SK-N-MC (cell line): ENCODE data around the gene AGAP1.

Source experiments
- DNase-seq: peaks from one replicate; pipeline ENCODE4 v3.0.0-alpha.2; 2011; ENCODE audit warnings: low read depth, low spot score
- H3K27ac ChIP-seq: fragments of 200-600 bp; sonication (generic); 2 replicates; pipeline ENCODE4 v1.5.1; 2016; ENCODE audit warnings: mixed run types
- H3K36me3 ChIP-seq: fragments of 200-600 bp; sonication (generic); 2 replicates; pipeline ENCODE4 v1.6.1; 2017; ENCODE audit warnings: antibody characterized with exemption, low read length, mixed read lengths; ENCODE audit not compliant: insufficient read depth
- H3K4me3 ChIP-seq: fragments of 200-600 bp; sonication (generic); 2 replicates; pipeline ENCODE4 v1.5.1; 2016
- H3K9ac ChIP-seq: fragments of 200-600 bp; sonication (generic); 2 replicates; pipeline ENCODE4 v1.8.0; 2017; ENCODE audit warnings: mixed run types, mixed read lengths; ENCODE audit not compliant: insufficient read length
- H3K9me3 ChIP-seq: fragments of 200-600 bp; sonication (generic); 2 replicates; pipeline ENCODE4 v1.6.1; 2017; ENCODE audit warnings: low read depth, mild to moderate bottlenecking, antibody characterized with exemption, low read length, moderate library complexity, mixed read lengths
- EZH2 ChIP-seq: fragments of 200-600 bp; sonication (generic); IDR thresholded peaks from one replicate; pipeline ENCODE4 v1.6.1; 2017; ENCODE audit warnings: antibody characterized with exemption
- FOXP2 ChIP-seq: optimal IDR thresholded peaks from 2 replicates; pipeline ENCODE3; 2011; ENCODE audit warnings: mild to moderate bottlenecking, moderate library complexity; ENCODE audit not compliant: insufficient read depth; ENCODE audit errors: extremely low read length, control extremely low read depth
- POLR2AphosphoS5 ChIP-seq: IDR thresholded peaks from 2 replicates; pipeline ENCODE4 v1.6.1; 2012; ENCODE audit warnings: mild to moderate bottlenecking, low read depth, low read length, borderline replicate concordance

The AGAP1 gene

DNA sequence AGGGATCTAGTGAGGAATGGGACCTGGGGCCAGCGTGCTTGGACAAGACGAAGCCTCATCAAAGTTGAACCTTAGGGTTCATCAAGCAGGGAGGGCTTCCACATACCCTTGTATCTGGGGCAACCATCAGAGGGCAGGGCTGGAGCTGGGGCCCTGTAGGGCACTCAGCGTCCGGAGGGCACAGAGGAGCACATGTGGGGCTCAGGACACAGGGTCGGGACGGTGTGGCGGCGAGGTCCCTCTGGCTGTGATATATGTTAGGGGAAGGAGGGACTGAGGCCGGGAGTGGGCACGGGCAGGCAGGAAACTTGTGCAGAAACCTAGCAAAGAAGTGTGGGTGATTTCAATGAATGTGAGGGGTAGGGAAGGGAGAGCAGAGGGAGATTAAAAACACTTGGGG is 244.0 kb downstream of the AGAP1 start:
- Histone ChIP-seq H3K9me3 (no peaks in the 10 kb centered on the region), H3K36me3 (peaks cover 8% of the 10 kb centered on the region; the same call in 1 of the 2 replicates), H3K27ac (no peak overlapping the region), H3K9ac (no peak overlapping the region), H3K4me3 (no peak overlapping the region)
- DNase-seq = no peak
- TF ChIP-seq POLR2AphosphoS5 (no peak), EZH2 (no peak), FOXP2 (no peak)

DNA sequence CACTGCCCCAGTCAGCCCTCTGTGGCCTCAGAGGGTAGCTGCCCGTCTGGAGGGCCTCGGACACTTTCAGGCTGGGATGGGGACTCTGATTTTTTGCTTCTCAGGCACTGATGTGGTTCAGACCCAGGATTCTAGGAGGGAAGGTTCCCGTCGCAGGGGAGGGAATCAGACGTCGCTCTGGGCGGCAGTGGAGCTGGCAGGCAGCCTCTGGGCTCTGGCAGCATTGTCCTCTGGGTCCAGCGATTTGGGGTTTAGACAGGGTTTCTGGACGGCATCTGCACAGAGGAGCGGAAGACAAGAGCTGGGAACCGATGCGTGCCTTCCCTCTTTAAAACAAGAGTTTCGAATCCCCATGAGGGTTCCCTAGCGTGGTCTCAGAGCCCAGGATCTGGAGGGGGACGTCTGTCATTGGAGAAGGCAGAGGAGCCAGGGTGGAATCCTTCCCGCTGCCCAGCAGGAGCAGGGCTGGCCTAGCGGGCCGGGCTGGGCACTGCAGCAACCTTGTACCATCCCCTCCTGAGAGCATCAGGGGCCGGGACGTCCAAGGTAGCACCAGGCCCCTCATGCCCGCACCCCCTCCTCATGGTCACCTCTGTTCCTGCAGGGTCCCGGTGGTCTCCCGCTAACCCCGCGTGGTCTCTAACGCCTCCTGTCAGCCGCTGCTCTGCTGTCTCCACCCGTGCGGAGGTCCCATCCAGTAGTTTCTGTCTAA is 246.0 kb downstream of the AGAP1 start:
- H3K27ac ChIP-seq = no peak overlapping the region
- H3K36me3 ChIP-seq = peaks cover 12% of the 10 kb centered on the region; the same call in 1 of the 2 replicates
- no peak overlapping the region for H3K9ac ChIP-seq
- TF ChIP-seq FOXP2 = no peak
- no peak for TF ChIP-seq EZH2
- TF ChIP-seq POLR2AphosphoS5 = no peak
- no peak for DNase-seq
- H3K4me3 ChIP-seq = no peak overlapping the region
- no peaks in the 10 kb centered on the region for H3K9me3 ChIP-seq

DNA sequence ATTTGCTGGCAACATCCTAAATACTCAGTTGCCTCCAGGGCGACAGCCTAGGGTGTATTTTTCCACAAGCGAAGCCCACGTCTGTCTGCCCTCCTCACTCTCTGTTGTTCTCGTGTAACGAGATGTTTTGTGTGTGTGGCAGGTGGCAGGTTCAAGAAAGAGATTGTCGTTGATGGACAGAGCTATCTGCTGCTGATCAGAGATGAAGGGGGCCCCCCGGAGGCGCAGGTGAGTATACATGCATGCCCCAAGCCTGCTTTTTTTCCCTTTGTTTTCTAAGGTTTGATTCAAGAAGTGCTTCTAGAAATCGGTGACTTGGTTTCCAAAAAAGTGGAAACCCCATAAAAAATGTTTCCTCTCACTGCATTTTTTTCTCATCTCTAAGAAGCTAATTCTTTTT is 247.0 kb downstream of the AGAP1 start:
- no peak for TF ChIP-seq FOXP2
- TF ChIP-seq POLR2AphosphoS5 = no peak
- TF ChIP-seq EZH2 = no peak
- Histone ChIP-seq H3K9ac (no peak overlapping the region), H3K9me3 (no peaks in the 10 kb centered on the region), H3K27ac (0 out of 2 replicates have a peak overlapping the region, but pooled peaks have one; percentile 4), H3K36me3 (peaks cover 15% of the 10 kb centered on the region), H3K4me3 (no peak overlapping the region)
- no peak for DNase-seq

DNA sequence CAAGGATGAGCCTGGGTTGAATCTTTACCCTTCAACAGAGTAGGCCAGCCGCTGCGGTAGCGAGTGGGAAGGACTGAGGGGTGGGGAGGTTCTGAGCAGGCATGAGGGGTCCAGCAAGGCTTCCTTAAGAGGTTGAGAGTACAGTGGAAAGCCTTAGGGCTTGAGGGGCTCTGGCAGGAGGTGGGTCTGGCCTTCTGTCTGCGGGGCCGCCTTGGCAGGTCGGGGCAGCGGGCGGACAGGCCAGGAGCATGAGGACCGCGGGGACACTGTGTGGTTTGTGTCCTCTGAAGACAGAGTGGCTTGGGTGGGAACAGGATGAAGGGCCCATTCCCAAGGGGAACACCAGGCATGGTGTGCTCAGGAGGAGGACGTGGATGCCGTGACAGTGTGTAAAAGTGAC is 250.3 kb downstream of the AGAP1 start:
- H3K36me3 ChIP-seq = peaks cover 19% of the 10 kb centered on the region
- no peak for DNase-seq
- H3K9ac ChIP-seq = no peak overlapping the region
- no peak for TF ChIP-seq POLR2AphosphoS5
- no peak for TF ChIP-seq EZH2
- TF ChIP-seq FOXP2 = no peak
- H3K9me3 ChIP-seq = no peaks in the 10 kb centered on the region
- H3K4me3 ChIP-seq = no peak overlapping the region
- H3K27ac ChIP-seq = no peak overlapping the region

DNA sequence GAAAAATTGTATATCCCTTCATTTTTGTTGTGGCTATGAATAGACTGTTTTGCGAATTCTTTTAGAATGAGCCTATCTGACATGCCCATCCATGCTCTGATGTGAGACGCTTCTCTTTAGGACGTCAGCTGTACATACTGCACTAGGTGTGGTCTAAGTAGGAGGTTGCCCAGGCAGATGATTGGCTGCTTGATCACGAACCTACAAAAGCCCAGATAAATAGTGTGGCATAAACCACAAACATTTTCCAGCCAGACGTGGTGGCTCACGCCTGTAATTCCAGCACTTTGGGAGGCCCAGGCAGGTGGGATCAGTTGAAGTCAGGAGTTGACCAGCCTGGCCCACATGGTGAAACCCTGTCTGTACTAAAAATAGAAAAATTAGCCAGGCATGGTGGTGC is 251.8 kb downstream of the AGAP1 start:
- no peak overlapping the region for H3K9ac ChIP-seq
- 0 out of 2 replicates have a peak overlapping the region, but pooled peaks have one; percentile 26 for H3K27ac ChIP-seq
- no peak for TF ChIP-seq POLR2AphosphoS5
- no peak for TF ChIP-seq FOXP2
- TF ChIP-seq EZH2 = no peak
- H3K4me3 ChIP-seq = no peak overlapping the region
- no peaks in the 10 kb centered on the region for H3K9me3 ChIP-seq
- peaks cover 24% of the 10 kb centered on the region for H3K36me3 ChIP-seq
- DNase-seq = no peak

DNA sequence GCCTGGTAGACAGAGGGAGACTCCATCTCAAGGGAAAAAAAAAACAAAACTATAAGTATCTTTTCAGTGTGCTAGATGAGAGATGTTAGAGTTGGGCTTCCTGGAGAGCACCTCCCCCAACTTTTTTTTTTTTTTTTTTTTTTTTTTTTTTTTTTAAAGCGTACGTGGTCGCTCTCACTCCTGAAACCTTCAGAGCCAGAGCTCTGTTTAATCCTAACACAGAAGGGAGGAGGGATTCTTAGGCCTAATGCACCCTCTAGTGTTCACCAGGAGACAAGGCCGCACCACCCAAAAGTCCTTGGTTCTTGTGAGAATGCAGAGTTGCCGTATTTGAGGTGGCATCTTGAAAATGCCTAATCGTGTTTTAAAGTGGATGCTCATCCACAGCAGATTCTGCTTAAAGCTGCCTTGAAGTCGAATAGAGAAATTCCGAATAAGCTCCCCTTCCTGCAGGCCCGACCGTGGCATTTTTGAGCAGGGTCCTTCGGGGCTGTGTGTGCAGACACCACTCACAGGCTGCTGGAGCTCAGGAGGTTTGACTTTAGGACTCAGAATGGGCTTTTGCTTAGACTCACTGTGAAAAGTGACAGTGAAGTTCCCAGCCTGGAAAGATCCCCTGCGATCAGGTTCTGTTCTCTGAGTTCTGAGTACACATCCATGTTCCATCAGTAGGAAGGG is 252.6 kb downstream of the AGAP1 start:
- H3K9me3 ChIP-seq = no peaks in the 10 kb centered on the region
- peaks cover 29% of the 10 kb centered on the region for H3K36me3 ChIP-seq
- no peak for TF ChIP-seq POLR2AphosphoS5
- TF ChIP-seq EZH2 = no peak
- no peak for TF ChIP-seq FOXP2
- DNase-seq = peak; percentile 87
- H3K27ac ChIP-seq = 0 out of 2 replicates have a peak overlapping the region, but pooled peaks have one; percentile 19
- H3K9ac ChIP-seq = no peak overlapping the region
- no peak overlapping the region for H3K4me3 ChIP-seq

DNA sequence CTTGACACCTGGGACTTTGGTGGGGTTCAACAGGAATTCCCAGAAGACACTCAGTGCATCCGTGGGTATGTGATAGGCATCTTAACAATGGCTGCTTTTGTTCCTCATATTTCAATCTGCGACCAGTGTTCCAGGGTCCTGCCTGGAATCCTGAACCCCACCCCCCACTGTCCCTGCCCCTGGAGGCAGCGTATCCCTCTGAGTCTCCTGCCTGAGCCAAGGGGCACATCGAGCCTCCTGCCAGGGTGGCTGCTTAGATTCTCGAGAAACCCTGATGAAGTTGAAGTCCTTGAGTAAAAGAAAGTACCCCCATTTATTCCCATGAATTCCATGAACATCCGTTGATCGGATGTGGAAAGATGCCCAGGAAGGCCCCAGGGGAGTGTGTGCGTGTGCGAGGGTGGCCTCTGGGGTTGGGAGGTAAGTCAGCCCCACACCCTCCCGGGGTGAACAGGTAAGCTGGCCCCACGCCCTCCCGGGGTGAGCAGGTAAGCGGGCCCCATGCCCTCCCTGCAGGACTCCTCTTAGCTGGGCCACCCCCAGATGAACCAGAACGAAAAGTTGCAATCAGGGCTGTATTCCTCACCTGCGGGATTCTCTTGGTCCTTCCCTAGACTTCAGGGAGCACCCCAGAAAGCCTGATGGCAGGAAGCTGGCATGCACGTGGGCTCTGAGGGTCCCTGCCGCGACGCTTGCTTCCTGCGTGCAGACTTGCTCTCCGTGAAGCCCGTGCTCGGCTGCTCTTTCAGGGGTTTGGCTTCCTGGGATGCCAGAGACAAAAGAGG is 253.3 kb downstream of the AGAP1 start:
- H3K9me3 ChIP-seq = no peaks in the 10 kb centered on the region
- H3K4me3 ChIP-seq = no peak overlapping the region
- TF ChIP-seq EZH2 (no peak), FOXP2 (no peak), POLR2AphosphoS5 (no peak)
- 0 out of 2 replicates have a peak overlapping the region, but pooled peaks have one; percentile 19 for H3K27ac ChIP-seq
- DNase-seq = no peak
- H3K36me3 ChIP-seq = peaks cover 27% of the 10 kb centered on the region
- no peak overlapping the region for H3K9ac ChIP-seq

DNA sequence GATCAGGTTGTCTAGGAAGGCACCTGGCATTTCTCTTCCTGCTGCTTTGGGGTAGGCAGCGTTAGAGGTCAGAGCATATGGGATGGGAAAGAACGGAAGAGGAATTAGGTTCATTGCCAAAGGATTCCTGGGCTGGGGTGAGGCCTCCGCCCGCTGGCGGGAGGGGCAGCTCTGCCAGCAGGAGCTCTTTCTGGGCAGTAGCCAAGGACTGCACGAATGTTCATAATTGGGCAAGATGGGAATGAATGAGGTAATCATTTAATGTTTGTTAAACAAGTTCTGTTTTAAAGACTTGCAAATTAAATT is 253.9 kb downstream of the AGAP1 start:
- TF ChIP-seq EZH2 (no peak), FOXP2 (no peak), POLR2AphosphoS5 (no peak)
- Histone ChIP-seq H3K9ac (no peak overlapping the region), H3K9me3 (no peaks in the 10 kb centered on the region), H3K36me3 (peaks cover 24% of the 10 kb centered on the region), H3K4me3 (no peak overlapping the region), H3K27ac (peak overlapping the region; percentile 52; the same call in 1 of the 2 replicates)
- no peak for DNase-seq
